Measurements from ENCODE around the gene SPEG. TPM values are rescaled to one million over a fixed set of nuclear protein-coding genes. Genes with fewer than 3 reads are reported as not detected.

Gene SPEG
- total and polyA plus RNA-seq, 2 of the 8 experiments (the other 6 are each of a cell fraction or from before 2014, with no cell fraction given), result 19.9 to 32.0 TPM

DNA sequence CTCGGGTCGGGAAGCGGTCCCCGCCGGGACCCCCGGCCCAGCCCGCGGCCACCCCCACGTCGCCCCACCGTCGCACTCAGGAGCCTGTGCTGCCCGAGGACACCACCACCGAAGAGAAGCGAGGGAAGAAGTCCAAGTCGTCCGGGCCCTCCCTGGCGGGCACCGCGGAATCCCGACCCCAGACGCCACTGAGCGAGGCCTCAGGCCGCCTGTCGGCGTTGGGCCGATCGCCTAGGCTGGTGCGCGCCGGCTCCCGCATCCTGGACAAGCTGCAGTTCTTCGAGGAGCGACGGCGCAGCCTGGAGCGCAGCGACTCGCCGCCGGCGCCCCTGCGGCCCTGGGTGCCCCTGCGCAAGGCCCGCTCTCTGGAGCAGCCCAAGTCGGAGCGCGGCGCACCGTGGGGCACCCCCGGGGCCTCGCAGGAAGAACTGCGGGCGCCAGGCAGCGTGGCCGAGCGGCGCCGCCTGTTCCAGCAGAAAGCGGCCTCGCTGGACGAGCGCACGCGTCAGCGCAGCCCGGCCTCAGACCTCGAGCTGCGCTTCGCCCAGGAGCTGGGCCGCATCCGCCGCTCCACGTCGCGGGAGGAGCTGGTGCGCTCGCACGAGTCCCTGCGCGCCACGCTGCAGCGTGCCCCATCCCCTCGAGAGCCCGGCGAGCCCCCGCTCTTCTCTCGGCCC, 13.6 kb downstream of the SPEG start:
- WGBS, 2 experiments (ENCODE audit: extremely low coverage in 1 of 2, insufficient coverage in 1 of 2, insufficient read length in 1 of 2, insufficient replicate concordance in 2 of 2, low coverage in 1 of 2, low lambda C conversion rate in 2 of 2, missing lambda C conversion rate in 1 of 2), result 9% methylated on average over 42 of the region's 88 CpGs; no CpG with 5 or more reads in 1 of the 2 experiments
- peak in 1 of 2 experiments; percentile 75 for DNase-seq (ENCODE audit: low read depth in 1 of 2, low spot score in 2 of 2)
- H3K23ac ChIP-seq (ENCODE audit: insufficient read length), result no peak overlapping the region
- peaks cover 0 to 22% (median 11%) of the 10 kb centered on the region in 4 experiments; a peak in 6 of 7 replicates for H3K4me1 ChIP-seq (replicated peaks in 1 of 4; ENCODE audit: control insufficient read depth in 3 of 4, insufficient read depth in 4 of 4, low read length in 3 of 4)
- peak overlapping the region in 2 of 4 experiments; percentile 12 to 57; a peak in 4 of 8 replicates for H3K4me3 ChIP-seq (ENCODE audit: extremely low read depth in 1 of 4, insufficient read depth in 2 of 4, low read depth in 3 of 4, low read length in 4 of 4)
- H3K23me2 ChIP-seq (ENCODE audit: low read depth, low read length), result peaks cover 7% of the 10 kb centered on the region; the same call in 1 of the 2 replicates
- peak overlapping the region in 3 of 4 experiments; percentile 11 to 35 (median 25); a peak in 4 of 7 replicates for H3K9ac ChIP-seq (replicated peaks in 1 of 4; ENCODE audit: extremely low read depth in 1 of 4, low read depth in 3 of 4, low read length in 3 of 4)
- H4K5ac ChIP-seq (ENCODE audit: insufficient read length, low read depth, low read length), result no peak overlapping the region
- H4K91ac ChIP-seq (replicated peaks; ENCODE audit: insufficient read length, low read length), result no peak overlapping the region
- H2AFZ ChIP-seq (ENCODE audit: low read length), result no peak overlapping the region
- no peaks in the 10 kb centered on the region for H3K79me2 ChIP-seq (ENCODE audit: control insufficient read depth in 1 of 2, insufficient read depth in 2 of 2, low read length in 2 of 2)
- no peaks in the 10 kb centered on the region for H3K79me1 ChIP-seq (ENCODE audit: low read depth, low read length)
- H3K56ac ChIP-seq (replicated peaks; ENCODE audit: insufficient read length, low read depth, low read length), result no peak overlapping the region
- no peaks in the 10 kb centered on the region for H3K36me3 ChIP-seq (ENCODE audit: control insufficient read depth in 2 of 4, insufficient read depth in 4 of 4, low read length in 3 of 4)
- no peak for FAIRE-seq
- peak overlapping the region; percentile 16 for H3K4ac ChIP-seq (replicated peaks; ENCODE audit: insufficient read length, low read depth, low read length)
- ChIA-PET CTCF (ENCODE audit: partially characterized antibody) (interaction anchor here (0.7 to 113.1 kb wide), 6 partner anchors 10 to 194 kb away, joined by 3 to 7248 read pairs (median 38); partner anchors contain the start of genes ASIC4, CHPF, DES and GMPPA), POLR2A (ENCODE audit: partially characterized antibody) (interaction anchor here (1.0 to 2.6 kb wide), 11 partner anchors 8 to 63 kb away, joined by 3 to 11 read pairs (median 6); partner anchors contain the start of genes DNPEP and SPEG)
- peak overlapping the region; percentile 39; the same call in 1 of the 2 replicates for H2BK12ac ChIP-seq (ENCODE audit: low read depth, low read length)
- no peak overlapping the region for H2BK20ac ChIP-seq (ENCODE audit: low read length)
- H2BK5ac ChIP-seq (ENCODE audit: low read depth, low read length), result no peak overlapping the region
- peak overlapping the region; percentile 51 to 66 for H3K4me2 ChIP-seq (ENCODE audit: insufficient read depth in 1 of 2, low read depth in 2 of 2, low read length in 2 of 2)
- no peaks in the 10 kb centered on the region for H3K9me3 ChIP-seq (ENCODE audit: insufficient read depth in 2 of 2, low read depth in 1 of 2, low read length in 1 of 2)
- peak overlapping the region; percentile 72 for H4K8ac ChIP-seq (ENCODE audit: extremely low read depth, insufficient read depth, low read length)
- H2BK15ac ChIP-seq (ENCODE audit: low read length), result no peak overlapping the region
- H3K27me3 ChIP-seq (replicated peaks in 1 of 4; ENCODE audit: control insufficient read depth in 3 of 4, extremely low read depth in 1 of 4, insufficient read depth in 3 of 4, low read length in 3 of 4), result peaks cover 6 to 23% (median 20%) of the 10 kb centered on the region in 4 experiments
- H3K18ac ChIP-seq (ENCODE audit: extremely low read depth, low read length), result peak overlapping the region; percentile 32; the same call in 1 of the 2 replicates
- no peak overlapping the region for H2AK5ac ChIP-seq (ENCODE audit: low read depth, low read length)
- no peak overlapping the region for H3K14ac ChIP-seq (ENCODE audit: insufficient read length)
- no peak overlapping the region for H3K27ac ChIP-seq (ENCODE audit: low read depth, low read length)
- H4K20me1 ChIP-seq (replicated peaks in 1 of 2; ENCODE audit: control insufficient read depth in 1 of 2, insufficient read depth in 2 of 2, low read length in 2 of 2), result peaks cover 2 to 11% of the 10 kb centered on the region in 2 experiments
- H2BK120ac ChIP-seq (replicated peaks; ENCODE audit: low read depth, low read length), result no peak overlapping the region
- TF ChIP-seq MAX (IDR thresholded peaks at IDR 0.05), result peak; percentile 96
- TF ChIP-seq, protein P1, sequence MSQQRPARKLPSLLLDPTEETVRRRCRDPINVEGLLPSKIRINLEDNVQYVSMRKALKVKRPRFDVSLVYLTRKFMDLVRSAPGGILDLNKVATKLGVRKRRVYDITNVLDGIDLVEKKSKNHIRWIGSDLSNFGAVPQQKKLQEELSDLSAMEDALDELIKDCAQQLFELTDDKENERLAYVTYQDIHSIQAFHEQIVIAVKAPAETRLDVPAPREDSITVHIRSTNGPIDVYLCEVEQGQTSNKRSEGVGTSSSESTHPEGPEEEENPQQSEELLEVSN (IDR thresholded peaks at IDR 0.05), result peak; percentile 83
- no peak for TF ChIP-seq TCF12 (IDR thresholded peaks at IDR 0.05; ENCODE audit: low read depth, low read length)
- TF ChIP-seq BRCA1 (IDR thresholded peaks at IDR 0.05; ENCODE audit: low read depth, low read length), result no peak
- TF ChIP-seq SUZ12 (IDR thresholded peaks at IDR 0.05; ENCODE audit: low read length), result peak; percentile 65
- TF ChIP-seq SP4 (IDR thresholded peaks at IDR 0.05; ENCODE audit: low read length), result no peak
- no peak for TF ChIP-seq KDM1A (IDR thresholded peaks at IDR 0.05; ENCODE audit: borderline replicate concordance, low read length)
- no peak for TF ChIP-seq RFX5 (IDR thresholded peaks at IDR 0.05; ENCODE audit: borderline replicate concordance, low read depth, low read length)
- peak; percentile 63 for TF ChIP-seq EZH2 (IDR thresholded peaks at IDR 0.05; ENCODE audit: low read depth, low read length, severe bottlenecking)
- TF ChIP-seq KDM4A (IDR thresholded peaks at IDR 0.05; ENCODE audit: low read depth, low read length, severe bottlenecking), result peak; percentile 48
